PC-3 (cell line): Measurements from ENCODE around the gene CDH13. TPM values are rescaled to one million over a fixed set of nuclear protein-coding genes. Genes with fewer than 3 reads are reported as not detected.

Experiments used
- ATAC-seq: fragments of 200-7000 bp; cut with Tn5 transposase; 2 replicates; pipeline ENCODE4 v1.9.1; 2020; ENCODE audit warnings: mild to moderate bottlenecking, moderate library complexity
- BruUV-seq: library from RNA; stranded (reverse); fragments of 400-500 nt; replicated peaks from 2 replicates; lab custom pipeline; 2021; lab: Mats Ljungman, UMichigan
- CTCF ChIA-PET: fragments of 300-600 bp; sonication (Branson Sonifier 250); formaldehyde crosslinking; loops from one replicate; lab custom pipeline; 2022; ENCODE audit warnings: antibody characterized with exemption; lab: Charles Lee
- POLR2A ChIA-PET: fragments of 300-600 bp; sonication (Branson Sonifier 250); formaldehyde crosslinking; loops from one replicate; lab custom pipeline; 2022; ENCODE audit warnings: antibody characterized with exemption; ENCODE audit not compliant: unreplicated experiment; lab: Charles Lee
- DNase-seq: peaks from one replicate; pipeline ENCODE4 v3.0.0-alpha.2; 2015
- H2AFZ ChIP-seq: fragments of 300-600 bp; sonication (generic); 2 replicates; pipeline ENCODE4 v1.6.0; 2016; ENCODE audit warnings: antibody characterized with exemption, low read length
- H3F3A ChIP-seq: fragments of 300-600 bp; sonication (generic); one replicate; pipeline ENCODE4 v1.6.0; 2017; ENCODE audit warnings: antibody characterized with exemption, low read length, control low read depth, mild to moderate bottlenecking; ENCODE audit not compliant: unreplicated experiment
- H3K27ac ChIP-seq: fragments of 300-600 bp; sonication (generic); 2 replicates; pipeline ENCODE4 v1.5.1; 2016; ENCODE audit warnings: mild to moderate bottlenecking, low read length
- H3K27me3 ChIP-seq: fragments of 300-600 bp; sonication (generic); 2 replicates; pipeline ENCODE4 v1.6.1; 2016; ENCODE audit warnings: low read length, mixed read lengths
- H3K36me3 ChIP-seq: fragments of 300-600 bp; sonication (generic); 2 replicates; pipeline ENCODE4 v1.6.1; 2016; ENCODE audit warnings: low read depth, mixed run types, low read length, mixed read lengths
- H3K4me1 ChIP-seq: fragments of 300-600 bp; sonication (generic); 2 replicates; pipeline ENCODE4 v1.5.1; 2016; ENCODE audit warnings: low read length; ENCODE audit not compliant: insufficient read depth
- H3K4me2 ChIP-seq: fragments of 300-600 bp; sonication (generic); 2 replicates; pipeline ENCODE4 v1.6.0; 2016; ENCODE audit warnings: low read length
- H3K4me3 ChIP-seq: fragments of 300-600 bp; sonication (generic); 2 replicates; pipeline ENCODE4 v1.5.1; 2016; ENCODE audit warnings: mild to moderate bottlenecking, low read length, mixed read lengths
- H3K79me2 ChIP-seq: fragments of 300-600 bp; sonication (generic); 2 replicates; pipeline ENCODE4 v1.6.1; 2017; ENCODE audit warnings: low read length, mixed read lengths
- H3K9ac ChIP-seq: fragments of 300-600 bp; sonication (generic); 2 replicates; pipeline ENCODE4 v1.6.0; 2016; ENCODE audit warnings: mild to moderate bottlenecking, low read length
- H3K9me2 ChIP-seq: fragments of 300-600 bp; sonication (generic); replicated peaks from 2 replicates; pipeline ENCODE4 v1.6.1; 2016; ENCODE audit warnings: mixed run types, low read length, mixed read lengths
- H3K9me3 ChIP-seq: fragments of 300-600 bp; sonication (generic); 2 replicates; pipeline ENCODE4 v1.6.1; 2016; ENCODE audit warnings: low read length, mixed read lengths
- H4K20me1 ChIP-seq: fragments of 300-600 bp; sonication (generic); 2 replicates; pipeline ENCODE4 v1.6.1; 2016; ENCODE audit warnings: low read length, mixed read lengths
- EZH2 ChIP-seq: fragments of 300-600 bp; sonication (generic); IDR thresholded peaks from one replicate; pipeline ENCODE4 v1.6.1; 2017; ENCODE audit warnings: antibody characterized with exemption, mild to moderate bottlenecking, low read length; ENCODE audit not compliant: unreplicated experiment
- EZH2phosphoT487 ChIP-seq: fragments of 300-600 bp; sonication (generic); IDR thresholded peaks from 2 replicates; pipeline ENCODE4 v1.6.1; 2018; ENCODE audit warnings: mild to moderate bottlenecking, antibody characterized with exemption, low read length, borderline replicate concordance
- intact Hi-C: fragments of 100-400 bp; cut with micrococcal nuclease; formaldehyde crosslinking; loops from 2 replicates; pipeline ENCODE4 v1.9.0; 2023
- total RNA-seq: library from RNA; depleted of rRNA; stranded (reverse); fragments of >200 nt; gene quantifications from 2 replicates; pipeline ENCODE4 v1.2.3, GENCODE V29; 2014
- TF ChIP-seq, protein P1 (sequence below): fragments of 300-600 bp; sonication (generic); conservative IDR thresholded peaks from 2 replicates; pipeline ENCODE4 v1.5.1; 2017; ENCODE audit warnings: antibody characterized with exemption, low read depth, mild to moderate bottlenecking, low read length

CDH13 gene
- total RNA-seq, 1 experiment from 2014 or later = 0.36 TPM

DNA sequence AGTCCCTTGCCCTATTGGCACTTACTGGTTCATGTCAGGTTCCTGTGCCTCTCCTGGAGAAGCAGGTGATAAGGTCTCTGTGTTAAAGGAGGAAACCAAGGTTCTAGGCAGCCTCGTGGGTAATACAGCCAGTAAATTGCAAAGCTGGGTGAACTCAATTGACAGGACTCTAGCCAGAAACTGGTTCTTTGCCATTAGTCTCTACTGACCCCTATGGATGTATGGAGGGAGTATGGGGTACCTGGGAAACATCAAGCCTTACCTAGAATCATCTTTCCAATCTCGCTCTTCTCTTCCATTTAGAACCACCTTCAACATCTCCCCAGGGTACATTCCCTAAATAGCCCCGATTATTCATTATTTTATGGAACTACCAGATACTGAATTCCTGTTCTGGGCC is 169.3 kb downstream of the CDH13 start:
- POLR2A ChIA-PET = no interaction called here
- CTCF ChIA-PET = no interaction called here

DNA sequence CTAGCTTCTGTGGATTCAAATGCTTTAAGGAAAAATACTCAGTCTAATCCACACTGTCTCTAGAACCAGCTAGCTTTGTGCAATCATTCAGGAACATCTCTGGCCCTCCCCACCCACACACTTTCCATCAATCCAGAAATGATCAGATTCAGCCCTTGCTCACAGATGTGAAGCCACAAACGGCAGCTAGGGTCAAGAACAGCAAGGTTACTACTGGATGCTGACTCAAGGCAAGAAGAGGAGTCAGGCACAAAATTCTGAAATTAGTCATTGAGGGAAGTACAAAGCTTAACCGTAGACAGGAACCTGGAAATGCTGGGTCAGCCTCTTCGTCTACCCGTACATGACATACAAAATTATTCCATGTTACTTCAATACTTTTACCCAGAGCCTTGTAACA is 174.6 kb downstream of the CDH13 start:
- no peak for ATAC-seq
- no peak for DNase-seq
- Histone ChIP-seq H3F3A (no peaks in the 10 kb centered on the region), H3K4me1 (no peaks in the 10 kb centered on the region), H3K4me3 (no peak overlapping the region), H3K36me3 (no peaks in the 10 kb centered on the region), H3K27ac (no peak overlapping the region), H3K9me3 (no peaks in the 10 kb centered on the region), H4K20me1 (no peaks in the 10 kb centered on the region), H3K9me2 (no peaks in the 10 kb centered on the region), H2AFZ (no peak overlapping the region), H3K79me2 (no peaks in the 10 kb centered on the region), H3K4me2 (no peak overlapping the region), H3K9ac (no peak overlapping the region), H3K27me3 (no peaks in the 10 kb centered on the region)
- ChIA-PET POLR2A (no interaction called here), CTCF (no interaction called here)
- no TSS peak for BruUV-seq
- TF ChIP-seq EZH2 = no peak
- no peak for TF ChIP-seq EZH2phosphoT487
- TF ChIP-seq, protein P1, sequence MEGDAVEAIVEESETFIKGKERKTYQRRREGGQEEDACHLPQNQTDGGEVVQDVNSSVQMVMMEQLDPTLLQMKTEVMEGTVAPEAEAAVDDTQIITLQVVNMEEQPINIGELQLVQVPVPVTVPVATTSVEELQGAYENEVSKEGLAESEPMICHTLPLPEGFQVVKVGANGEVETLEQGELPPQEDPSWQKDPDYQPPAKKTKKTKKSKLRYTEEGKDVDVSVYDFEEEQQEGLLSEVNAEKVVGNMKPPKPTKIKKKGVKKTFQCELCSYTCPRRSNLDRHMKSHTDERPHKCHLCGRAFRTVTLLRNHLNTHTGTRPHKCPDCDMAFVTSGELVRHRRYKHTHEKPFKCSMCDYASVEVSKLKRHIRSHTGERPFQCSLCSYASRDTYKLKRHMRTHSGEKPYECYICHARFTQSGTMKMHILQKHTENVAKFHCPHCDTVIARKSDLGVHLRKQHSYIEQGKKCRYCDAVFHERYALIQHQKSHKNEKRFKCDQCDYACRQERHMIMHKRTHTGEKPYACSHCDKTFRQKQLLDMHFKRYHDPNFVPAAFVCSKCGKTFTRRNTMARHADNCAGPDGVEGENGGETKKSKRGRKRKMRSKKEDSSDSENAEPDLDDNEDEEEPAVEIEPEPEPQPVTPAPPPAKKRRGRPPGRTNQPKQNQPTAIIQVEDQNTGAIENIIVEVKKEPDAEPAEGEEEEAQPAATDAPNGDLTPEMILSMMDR = no peak
- intact Hi-C loops = no loop called here

More for the DNA sequence above, 169.3 kb downstream of the CDH13 start:
- Histone ChIP-seq H3K36me3 (no peaks in the 10 kb centered on the region), H3K79me2 (no peaks in the 10 kb centered on the region), H3F3A (no peaks in the 10 kb centered on the region), H3K4me2 (no peak overlapping the region), H3K27ac (no peak overlapping the region), H3K4me1 (no peaks in the 10 kb centered on the region), H2AFZ (no peak overlapping the region), H3K9ac (no peak overlapping the region), H3K27me3 (peaks cover 5% of the 10 kb centered on the region; the same call in 1 of the 2 replicates), H3K9me3 (no peaks in the 10 kb centered on the region), H4K20me1 (no peaks in the 10 kb centered on the region), H3K9me2 (no peaks in the 10 kb centered on the region), H3K4me3 (no peak overlapping the region)
- no peak for TF ChIP-seq EZH2
- TF ChIP-seq, protein P1 = no peak
- no peak for TF ChIP-seq EZH2phosphoT487
- no peak for DNase-seq
- intact Hi-C loops = no loop called here
- no peak for ATAC-seq
- BruUV-seq = no TSS peak

- Histone ChIP-seq H3K4me1 (no peaks in the 10 kb centered on the region), H2AFZ (no peak overlapping the region), H3K9me3 (no peaks in the 10 kb centered on the region), H3K27ac (no peak overlapping the region), H3K9ac (no peak overlapping the region), H3K27me3 (no peaks in the 10 kb centered on the region), H3K4me3 (no peak overlapping the region), H3K4me2 (no peak overlapping the region), H3K79me2 (no peaks in the 10 kb centered on the region), H3K9me2 (no peaks in the 10 kb centered on the region), H3K36me3 (no peaks in the 10 kb centered on the region), H3F3A (no peaks in the 10 kb centered on the region), H4K20me1 (no peaks in the 10 kb centered on the region)
- intact Hi-C loops = no loop called here
- BruUV-seq = no TSS peak
- no peak for TF ChIP-seq EZH2
- TF ChIP-seq, protein P1 = no peak
- TF ChIP-seq EZH2phosphoT487 = no peak
- DNase-seq = no peak
- ATAC-seq = no peak
- ChIA-PET CTCF (no interaction called here), POLR2A (no interaction called here)
Observed at GRCh38 chr16:82805866-82806265, 179.1 kb downstream of the CDH13 start.
